HepG2 (cell line): ENCODE data around the gene PDZD7. TPM values are rescaled to one million over a fixed set of nuclear protein-coding genes. Genes with fewer than 3 reads are reported as not detected.

ENCODE experiments used
- ELK4 ChIP-seq: sonication (generic); formaldehyde crosslinking; IDR thresholded peaks from 2 replicates; pipeline ENCODE4 v1.9.0; 2021; ENCODE audit warnings: missing genetic modification reagents, borderline replicate concordance
- GFI1 ChIP-seq: sonication (generic); formaldehyde crosslinking; IDR thresholded peaks from 2 replicates; pipeline ENCODE4 v1.5.0; 2020; ENCODE audit warnings: missing genetic modification reagents, mild to moderate bottlenecking, borderline replicate concordance
- HMGXB3 ChIP-seq: sonication (generic); formaldehyde crosslinking; IDR thresholded peaks from 2 replicates; pipeline ENCODE4 v1.4.0; 2020; ENCODE audit warnings: missing genetic modification reagents, borderline replicate concordance
- IKZF4 ChIP-seq: sonication (generic); formaldehyde crosslinking; IDR thresholded peaks from 2 replicates; pipeline ENCODE4 v1.5.1; 2020; ENCODE audit warnings: borderline replicate concordance, mild to moderate bottlenecking, low read depth, missing genetic modification reagents; ENCODE audit errors: not compliant biosample characterization
- MEF2D ChIP-seq: sonication (generic); formaldehyde crosslinking; IDR thresholded peaks from 2 replicates; pipeline ENCODE4 v1.5.1; 2020; ENCODE audit warnings: mild to moderate bottlenecking, missing genetic modification reagents
- NKX3-1 ChIP-seq: sonication (generic); formaldehyde crosslinking; IDR thresholded peaks from 2 replicates; pipeline ENCODE4 v1.5.0; 2020; ENCODE audit warnings: missing genetic modification reagents
- SAFB2 ChIP-seq: sonication (generic); formaldehyde crosslinking; IDR thresholded peaks from 2 replicates; pipeline ENCODE4 v1.5.1; 2020; ENCODE audit warnings: missing genetic modification reagents, low read depth, mild to moderate bottlenecking, borderline replicate concordance
- ZBTB20 ChIP-seq: sonication (generic); formaldehyde crosslinking; IDR thresholded peaks from 2 replicates; pipeline ENCODE4 v1.8.1; 2023; ENCODE audit warnings: missing genetic modification reagents, low read depth, mild to moderate bottlenecking, borderline replicate concordance
- ZNF136 ChIP-seq: sonication (generic); formaldehyde crosslinking; IDR thresholded peaks from 2 replicates; pipeline ENCODE4 v1.8.1; 2022; ENCODE audit warnings: low read depth, mild to moderate bottlenecking, moderate library complexity, missing genetic modification reagents
- ZNF350 ChIP-seq: sonication (generic); formaldehyde crosslinking; IDR thresholded peaks from 2 replicates; pipeline ENCODE4 v1.4.0; 2020; ENCODE audit warnings: mild to moderate bottlenecking, low read depth, missing genetic modification reagents, borderline replicate concordance
- ZNF770 ChIP-seq: sonication (generic); formaldehyde crosslinking; IDR thresholded peaks from 2 replicates; pipeline ENCODE4 v1.5.0; 2020; ENCODE audit warnings: mild to moderate bottlenecking, missing genetic modification reagents
- ZNF782 ChIP-seq: sonication (generic); formaldehyde crosslinking; IDR thresholded peaks from 2 replicates; pipeline ENCODE4 v1.4.0; 2020; ENCODE audit warnings: missing genetic modification reagents, mild to moderate bottlenecking, borderline replicate concordance
- polyA plus RNA-seq, 8 experiments: library from polyadenylated mRNA; depleted of rRNA in 3 of 8; stranded (reverse) in 7 of 8; unstranded in 1 of 8; fragments of >200 nt; fragmentation: Illumina TruSeq in 4 of 8; extraction: Trizol in 4 of 8; gene quantifications; 2 replicates each; pipeline versions ENCODE4 v1.2.1 to v1.2.3, GENCODE V29; 2011 to 2016; ENCODE audit warnings: low read depth in 4 of 8, missing spikeins in 1 of 8, mixed read lengths in 1 of 8; ENCODE audit not compliant: insufficient read depth in 1 of 8
- total RNA-seq, 5 experiments: library from RNA; depleted of rRNA; stranded (reverse); fragments of >200 nt; fragmentation: Illumina TruSeq; extraction: Trizol; gene quantifications; 2 replicates each; pipeline ENCODE4 v1.2.3, GENCODE V29; 2016; ENCODE audit warnings: low read depth in 1 of 5

The PDZD7 gene
- total and polyA plus RNA-seq, 2 of the 13 experiments (the other 11 are each of a cell fraction or from before 2014, with no cell fraction given) = 0.58 to 0.73 TPM

GRCh38 chr10:100968863-100969186, 62.1 kb downstream of the PDZD7 start (continued):
- TF ChIP-seq HMGXB3 (CRISPR knock-in tag) (0 out of 2 replicates have a peak, but pooled peaks have one; percentile 11), SAFB2 (0 out of 2 replicates have a peak, but pooled peaks have one; percentile 15), IKZF4 (CRISPR knock-in tag) (peak; percentile 27), ZNF782 (CRISPR knock-in tag) (0 out of 2 replicates have a peak, but pooled peaks have one; percentile 18), ZNF770 (CRISPR knock-in tag) (peak; percentile 34; the same call in 1 of the 2 replicates), GFI1 (CRISPR knock-in tag) (peak; percentile 41; the same call in 1 of the 2 replicates), ZNF136 (CRISPR knock-in tag) (0 out of 2 replicates have a peak, but pooled peaks have one; percentile 17), ZBTB20 (CRISPR knock-in tag) (0 out of 2 replicates have a peak, but pooled peaks have one; percentile 9), MEF2D (CRISPR knock-in tag) (0 out of 2 replicates have a peak, but pooled peaks have one; percentile 18), ZNF350 (CRISPR knock-in tag) (0 out of 2 replicates have a peak, but pooled peaks have one; percentile 13), NKX3-1 (CRISPR knock-in tag) (no peak), ELK4 (CRISPR knock-in tag) (no peak)
